ENCODE results near the gene RCAN2.

RCAN2 gene

GRCh38 chr6:46511320-46511719 is 20.1 kb upstream of the RCAN2 start:
- no peaks in the 10 kb centered on the region for H3K4me1 ChIP-seq (ENCODE audit: low read length)
- H3K4me2 ChIP-seq (ENCODE audit: low read depth, low read length) = no peak overlapping the region
- no peak overlapping the region for H3K9ac ChIP-seq (ENCODE audit: low read length)
- no peak overlapping the region for H2AFZ ChIP-seq (ENCODE audit: low read length)
- no peak for DNase-seq
- H3K79me2 ChIP-seq (ENCODE audit: low read length) = no peaks in the 10 kb centered on the region
- H3K27me3 ChIP-seq (replicated peaks; ENCODE audit: insufficient read depth, low read length) = no peaks in the 10 kb centered on the region
- H3K27ac ChIP-seq (ENCODE audit: low read length) = no peak overlapping the region
- no peaks in the 10 kb centered on the region for H3F3A ChIP-seq (ENCODE audit: insufficient read depth, low read length)
- TF ChIP-seq EZH2phosphoT487 (IDR thresholded peaks at IDR 0.05; ENCODE audit: low read length) (no peak), EZH2 (optimal IDR thresholded peaks at IDR 0.05; ENCODE audit: low read depth, low read length) (no peak)
- TF ChIP-seq, protein P1, sequence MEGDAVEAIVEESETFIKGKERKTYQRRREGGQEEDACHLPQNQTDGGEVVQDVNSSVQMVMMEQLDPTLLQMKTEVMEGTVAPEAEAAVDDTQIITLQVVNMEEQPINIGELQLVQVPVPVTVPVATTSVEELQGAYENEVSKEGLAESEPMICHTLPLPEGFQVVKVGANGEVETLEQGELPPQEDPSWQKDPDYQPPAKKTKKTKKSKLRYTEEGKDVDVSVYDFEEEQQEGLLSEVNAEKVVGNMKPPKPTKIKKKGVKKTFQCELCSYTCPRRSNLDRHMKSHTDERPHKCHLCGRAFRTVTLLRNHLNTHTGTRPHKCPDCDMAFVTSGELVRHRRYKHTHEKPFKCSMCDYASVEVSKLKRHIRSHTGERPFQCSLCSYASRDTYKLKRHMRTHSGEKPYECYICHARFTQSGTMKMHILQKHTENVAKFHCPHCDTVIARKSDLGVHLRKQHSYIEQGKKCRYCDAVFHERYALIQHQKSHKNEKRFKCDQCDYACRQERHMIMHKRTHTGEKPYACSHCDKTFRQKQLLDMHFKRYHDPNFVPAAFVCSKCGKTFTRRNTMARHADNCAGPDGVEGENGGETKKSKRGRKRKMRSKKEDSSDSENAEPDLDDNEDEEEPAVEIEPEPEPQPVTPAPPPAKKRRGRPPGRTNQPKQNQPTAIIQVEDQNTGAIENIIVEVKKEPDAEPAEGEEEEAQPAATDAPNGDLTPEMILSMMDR (IDR thresholded peaks at IDR 0.05; ENCODE audit: low read length) = no peak
- no peaks in the 10 kb centered on the region for H3K9me2 ChIP-seq (replicated peaks; ENCODE audit: insufficient read depth, low read length)
- H3K4me3 ChIP-seq (ENCODE audit: low read length) = no peak overlapping the region
- H3K36me3 ChIP-seq (replicated peaks; ENCODE audit: insufficient read depth, low read length) = no peaks in the 10 kb centered on the region
- no peaks in the 10 kb centered on the region for H3K9me3 ChIP-seq (replicated peaks; ENCODE audit: insufficient read depth, low read length)
- no peaks in the 10 kb centered on the region for H4K20me1 ChIP-seq (ENCODE audit: insufficient read depth, low read length)

- no peak overlapping the region for H3K9ac ChIP-seq (ENCODE audit: low read length)
- no peaks in the 10 kb centered on the region for H4K20me1 ChIP-seq (ENCODE audit: insufficient read depth, low read length)
- H3K4me3 ChIP-seq (ENCODE audit: low read length) = no peak overlapping the region
- H3F3A ChIP-seq (ENCODE audit: insufficient read depth, low read length) = no peaks in the 10 kb centered on the region
- H3K9me3 ChIP-seq (replicated peaks; ENCODE audit: insufficient read depth, low read length) = no peaks in the 10 kb centered on the region
- no peak for TF ChIP-seq EZH2 (optimal IDR thresholded peaks at IDR 0.05; ENCODE audit: low read depth, low read length)
- TF ChIP-seq, protein P1 (IDR thresholded peaks at IDR 0.05; ENCODE audit: low read length) = no peak
- H3K9me2 ChIP-seq (replicated peaks; ENCODE audit: insufficient read depth, low read length) = no peaks in the 10 kb centered on the region
- no peaks in the 10 kb centered on the region for H3K79me2 ChIP-seq (ENCODE audit: low read length)
- H3K36me3 ChIP-seq (replicated peaks; ENCODE audit: insufficient read depth, low read length) = no peaks in the 10 kb centered on the region
- no peak overlapping the region for H2AFZ ChIP-seq (ENCODE audit: low read length)
- no peaks in the 10 kb centered on the region for H3K27me3 ChIP-seq (replicated peaks; ENCODE audit: insufficient read depth, low read length)
- no peak overlapping the region for H3K4me2 ChIP-seq (ENCODE audit: low read depth, low read length)
- no peaks in the 10 kb centered on the region for H3K4me1 ChIP-seq (ENCODE audit: low read length)
- DNase-seq = no peak
- H3K27ac ChIP-seq (ENCODE audit: low read length) = no peak overlapping the region
Measured at GRCh38 chr6:46510651-46511050, 19.4 kb upstream of the RCAN2 start.

DNA sequence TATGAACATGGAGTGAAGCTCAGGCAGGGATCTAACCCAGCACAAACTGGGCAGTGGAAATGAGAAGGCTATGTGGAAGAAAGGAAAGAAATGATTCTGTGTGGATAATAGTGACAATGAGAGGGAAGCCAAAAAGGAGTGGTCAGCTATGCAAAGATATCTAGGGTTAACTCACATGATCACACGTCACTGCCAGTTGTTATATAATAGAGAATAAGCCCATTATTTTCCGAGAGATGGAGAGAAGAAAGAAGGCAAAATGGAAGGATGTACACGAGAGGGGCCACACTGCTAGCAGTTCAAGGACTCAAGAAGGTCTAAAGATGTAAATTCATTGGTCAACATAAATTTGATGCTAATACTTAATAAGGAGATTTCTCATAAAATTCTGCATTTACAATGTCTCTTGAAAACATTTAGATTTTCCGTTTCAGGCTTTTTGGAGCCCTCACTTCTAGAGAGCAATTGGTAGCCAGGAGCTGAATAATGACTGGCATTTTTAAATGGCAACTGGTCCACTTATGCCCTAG is 18.8 kb upstream of the RCAN2 start:
- Histone ChIP-seq H3K4me1 (ENCODE audit: low read length) (no peaks in the 10 kb centered on the region), H4K20me1 (ENCODE audit: insufficient read depth, low read length) (no peaks in the 10 kb centered on the region), H3K4me2 (ENCODE audit: low read depth, low read length) (no peak overlapping the region), H3K36me3 (replicated peaks; ENCODE audit: insufficient read depth, low read length) (no peaks in the 10 kb centered on the region), H3K79me2 (ENCODE audit: low read length) (no peaks in the 10 kb centered on the region), H2AFZ (ENCODE audit: low read length) (no peak overlapping the region), H3K9ac (ENCODE audit: low read length) (no peak overlapping the region), H3K9me3 (replicated peaks; ENCODE audit: insufficient read depth, low read length) (no peaks in the 10 kb centered on the region), H3F3A (ENCODE audit: insufficient read depth, low read length) (no peaks in the 10 kb centered on the region), H3K4me3 (ENCODE audit: low read length) (no peak overlapping the region), H3K27ac (ENCODE audit: low read length) (no peak overlapping the region), H3K9me2 (replicated peaks; ENCODE audit: insufficient read depth, low read length) (no peaks in the 10 kb centered on the region), H3K27me3 (replicated peaks; ENCODE audit: insufficient read depth, low read length) (no peaks in the 10 kb centered on the region)
- no peak for DNase-seq
- no peak for TF ChIP-seq EZH2phosphoT487 (IDR thresholded peaks at IDR 0.05; ENCODE audit: low read length)
- TF ChIP-seq, protein P1 (IDR thresholded peaks at IDR 0.05; ENCODE audit: low read length) = no peak
- no peak for TF ChIP-seq EZH2 (optimal IDR thresholded peaks at IDR 0.05; ENCODE audit: low read depth, low read length)
